CD14-positive monocyte (primary cell): ENCODE results near the gene IDS. TPM values are rescaled to one million over a fixed set of nuclear protein-coding genes. Genes with fewer than 3 reads are reported as not detected.
"Not testable (repeated sequence)": the region's sequence is repeated elsewhere in the genome, so short reads cannot be mapped to it uniquely, and the experiment has no call there.

Experiments used
- DNase-seq, 3 donors: peaks; one replicate each; pipeline ENCODE4 v3.0.0-alpha.2; 2011 to 2022
- H2AFZ ChIP-seq: 2 replicates; pipeline ENCODE4 v1.6.0; 2012; ENCODE audit warnings: mild to moderate bottlenecking, low read depth, low read length, inconsistent platforms; ENCODE audit not compliant: insufficient read depth, poor library complexity, severe bottlenecking
- H3K27ac ChIP-seq, 2 donors: 1 replicate in 1 of 2; 2 replicates in 1 of 2; pipeline ENCODE4 v1.5.1; 2012 to 2013; ENCODE audit warnings: low read length in 2 of 2, control low read depth in 1 of 2, inconsistent platforms in 1 of 2, low read depth in 1 of 2, mild to moderate bottlenecking in 1 of 2
- H3K27me3 ChIP-seq, 2 donors: one replicate each; pipeline versions ENCODE4 v1.6.0 to v1.6.1; 2011 to 2013; ENCODE audit warnings: low read length in 2 of 2; ENCODE audit not compliant: control insufficient read depth in 2 of 2, insufficient read depth in 2 of 2
- H3K36me3 ChIP-seq, 2 donors: replicated peaks in 1 of 2; 1 replicate in 1 of 2; 2 replicates in 1 of 2; pipeline versions ENCODE4 v1.5.1 to v1.6.1; 2012 to 2013; ENCODE audit warnings: low read length in 2 of 2, control low read depth in 1 of 2, inconsistent platforms in 1 of 2, mild to moderate bottlenecking in 1 of 2; ENCODE audit not compliant: insufficient read depth in 2 of 2, control insufficient read depth in 1 of 2
- H3K4me1 ChIP-seq, 2 donors: 1 replicate in 1 of 2; 2 replicates in 1 of 2; pipeline versions ENCODE4 v1.5.1 to v1.6.1; 2012 to 2013; ENCODE audit warnings: low read length in 2 of 2, control low read depth in 1 of 2, inconsistent platforms in 1 of 2, mild to moderate bottlenecking in 1 of 2, moderate library complexity in 1 of 2; ENCODE audit not compliant: insufficient read depth in 2 of 2, control insufficient read depth in 1 of 2
- H3K4me2 ChIP-seq: replicated peaks from 2 replicates; pipeline ENCODE3; 2012; ENCODE audit warnings: low read length, moderate library complexity, mild to moderate bottlenecking; ENCODE audit not compliant: poor library complexity, severe bottlenecking; ENCODE audit errors: extremely low read depth
- H3K4me3 ChIP-seq, 3 experiments: fragments of 200-600 bp in 1 of 3; sonication (generic) in 1 of 3; replicated peaks in 1 of 3; 1 replicate in 2 of 3; 2 replicates in 1 of 3; pipeline ENCODE4 v1.5.1; 2011 to 2013; ENCODE audit warnings: low read length in 3 of 3, mild to moderate bottlenecking in 3 of 3, control low read depth in 2 of 3, low read depth in 2 of 3, inconsistent platforms in 1 of 3, moderate library complexity in 1 of 3
- H3K79me2 ChIP-seq: 2 replicates; pipeline ENCODE4 v1.6.0; 2012; ENCODE audit warnings: mild to moderate bottlenecking, control low read depth, inconsistent platforms, low read length, moderate library complexity; ENCODE audit not compliant: insufficient read depth
- H3K9ac ChIP-seq: 2 replicates; pipeline ENCODE4 v1.6.0; 2017; ENCODE audit warnings: low read length, mild to moderate bottlenecking; ENCODE audit not compliant: insufficient read depth, poor library complexity, severe bottlenecking
- H3K9me3 ChIP-seq, 2 donors: replicated peaks in 1 of 2; 1 replicate in 1 of 2; 2 replicates in 1 of 2; pipeline versions ENCODE4 v1.5.1 to v1.6.1; 2012 to 2013; ENCODE audit warnings: low read length in 2 of 2, control low read depth in 1 of 2; ENCODE audit not compliant: control insufficient read depth in 1 of 2, insufficient read depth in 1 of 2
- H4K20me1 ChIP-seq: 2 replicates; pipeline ENCODE4 v1.6.0; 2012; ENCODE audit warnings: mild to moderate bottlenecking, low read length, control low read depth, moderate library complexity; ENCODE audit not compliant: insufficient read depth
- H3K27ac Mint-ChIP-seq, 7 donors: one replicate each; pipeline ENCODE4 v1.8.0; 2020; ENCODE audit warnings: mild to moderate bottlenecking in 7 of 7, mixed read lengths in 7 of 7, moderate library complexity in 6 of 7, inconsistent platforms in 2 of 7
- H3K27me3 Mint-ChIP-seq, 3 donors: one replicate each; pipeline ENCODE4 v1.8.0; 2021 to 2022; ENCODE audit warnings: low read depth in 3 of 3, mild to moderate bottlenecking in 3 of 3, mixed read lengths in 3 of 3, moderate library complexity in 3 of 3, inconsistent platforms in 1 of 3
- H3K36me3 Mint-ChIP-seq, 2 donors: one replicate each; pipeline ENCODE4 v1.8.0; 2020; ENCODE audit warnings: mixed read lengths in 2 of 2, inconsistent platforms in 1 of 2, mild to moderate bottlenecking in 1 of 2
- H3K4me1 Mint-ChIP-seq: one replicate; pipeline ENCODE4 v1.8.0; 2020; ENCODE audit warnings: mild to moderate bottlenecking, mixed read lengths
- H3K4me3 Mint-ChIP-seq, 2 donors: one replicate each; pipeline ENCODE4 v1.8.0; 2020; ENCODE audit warnings: mild to moderate bottlenecking in 2 of 2, mixed read lengths in 2 of 2, moderate library complexity in 1 of 2
- H3K9me3 Mint-ChIP-seq, 7 donors: one replicate each; pipeline ENCODE4 v1.8.0; 2020 to 2022; ENCODE audit warnings: mixed read lengths in 7 of 7, mild to moderate bottlenecking in 6 of 7, moderate library complexity in 6 of 7, inconsistent platforms in 2 of 7
- WGBS: methylation state at CpG from one replicate; pipeline ENCODE4 v1.1.5; 2013; ENCODE audit warnings: missing lambda C conversion rate; ENCODE audit not compliant: insufficient coverage; 5-methylcytosine and 5-hydroxymethylcytosine counted together
- intact Hi-C, 2 donors: fragments of 100-400 bp; cut with micrococcal nuclease; formaldehyde crosslinking; loops; one replicate each; pipeline versions ENCODE4 v1.15.0 to v1.15.1; 2023
- polyA plus RNA-seq, 3 donors: library from polyadenylated mRNA; depleted of rRNA in 1 of 3; unstranded in 2 of 3; stranded (reverse) in 1 of 3; fragments of 300-500 nt in 2 of 3; fragments of >200 nt in 1 of 3; fragmentation: Illumina TruSeq in 2 of 3; gene quantifications; 1 replicate in 2 of 3; 2 replicates in 1 of 3; pipeline ENCODE4 v1.2.3, GENCODE V29; 2012 to 2021
- TF ChIP-seq, protein P1 (sequence below): fragments of 200-600 bp; IDR thresholded peaks from one replicate; pipeline ENCODE4 v1.8.0; 2022; ENCODE audit warnings: antibody characterized with exemption, mild to moderate bottlenecking

IDS gene
- polyA plus RNA-seq, 3 donors = 79.5 to 113 (median 94.3) TPM

DNA sequence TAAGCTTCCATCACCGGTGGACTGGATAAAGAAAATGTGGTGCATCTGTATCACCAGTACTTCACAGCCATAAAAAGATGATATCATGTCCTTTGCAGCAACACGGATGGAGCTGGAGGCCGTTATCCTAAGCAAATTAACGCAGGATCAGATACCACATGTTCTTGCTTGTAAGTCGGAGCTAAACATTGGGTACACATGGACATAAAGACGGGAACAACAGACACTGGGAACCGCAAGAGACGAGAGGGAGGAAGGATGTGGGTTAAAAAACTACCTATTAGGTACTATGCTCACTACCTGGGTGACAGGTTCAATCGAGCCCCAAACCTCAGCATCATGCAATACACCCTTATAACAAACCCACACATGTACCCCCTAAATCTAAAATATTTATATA lies 16.3 kb upstream of the IDS start:
- Mint-ChIP-seq H3K4me3 (no peak overlapping the region), H3K9me3 (peaks cover 0 to 5% (median 1%) of the 10 kb centered on the region in 7 donors), H3K4me1 (peaks cover 14% of the 10 kb centered on the region), H3K27me3 (peaks cover 0 to 14% (median 12%) of the 10 kb centered on the region in 3 donors), H3K27ac (no peak overlapping the region), H3K36me3 (no peaks in the 10 kb centered on the region)
- Histone ChIP-seq H3K4me2 (no peak overlapping the region), H4K20me1 (no peaks in the 10 kb centered on the region), H3K9me3 (no peaks in the 10 kb centered on the region), H3K36me3 (no peaks in the 10 kb centered on the region), H3K9ac (no peak overlapping the region), H3K27ac (no peak overlapping the region), H2AFZ (no peak overlapping the region), H3K4me1 (peaks cover 13 to 14% of the 10 kb centered on the region in 2 donors), H3K79me2 (no peaks in the 10 kb centered on the region), H3K4me3 (no peak overlapping the region), H3K27me3 (peaks cover 0 to 2% of the 10 kb centered on the region in 2 donors)
- no CpG with 5 or more reads among the region's 9 CpGs for WGBS
- TF ChIP-seq, protein P1, sequence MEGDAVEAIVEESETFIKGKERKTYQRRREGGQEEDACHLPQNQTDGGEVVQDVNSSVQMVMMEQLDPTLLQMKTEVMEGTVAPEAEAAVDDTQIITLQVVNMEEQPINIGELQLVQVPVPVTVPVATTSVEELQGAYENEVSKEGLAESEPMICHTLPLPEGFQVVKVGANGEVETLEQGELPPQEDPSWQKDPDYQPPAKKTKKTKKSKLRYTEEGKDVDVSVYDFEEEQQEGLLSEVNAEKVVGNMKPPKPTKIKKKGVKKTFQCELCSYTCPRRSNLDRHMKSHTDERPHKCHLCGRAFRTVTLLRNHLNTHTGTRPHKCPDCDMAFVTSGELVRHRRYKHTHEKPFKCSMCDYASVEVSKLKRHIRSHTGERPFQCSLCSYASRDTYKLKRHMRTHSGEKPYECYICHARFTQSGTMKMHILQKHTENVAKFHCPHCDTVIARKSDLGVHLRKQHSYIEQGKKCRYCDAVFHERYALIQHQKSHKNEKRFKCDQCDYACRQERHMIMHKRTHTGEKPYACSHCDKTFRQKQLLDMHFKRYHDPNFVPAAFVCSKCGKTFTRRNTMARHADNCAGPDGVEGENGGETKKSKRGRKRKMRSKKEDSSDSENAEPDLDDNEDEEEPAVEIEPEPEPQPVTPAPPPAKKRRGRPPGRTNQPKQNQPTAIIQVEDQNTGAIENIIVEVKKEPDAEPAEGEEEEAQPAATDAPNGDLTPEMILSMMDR = no peak
- DNase-seq = no peak
- intact Hi-C loops = no loop called here

DNA sequence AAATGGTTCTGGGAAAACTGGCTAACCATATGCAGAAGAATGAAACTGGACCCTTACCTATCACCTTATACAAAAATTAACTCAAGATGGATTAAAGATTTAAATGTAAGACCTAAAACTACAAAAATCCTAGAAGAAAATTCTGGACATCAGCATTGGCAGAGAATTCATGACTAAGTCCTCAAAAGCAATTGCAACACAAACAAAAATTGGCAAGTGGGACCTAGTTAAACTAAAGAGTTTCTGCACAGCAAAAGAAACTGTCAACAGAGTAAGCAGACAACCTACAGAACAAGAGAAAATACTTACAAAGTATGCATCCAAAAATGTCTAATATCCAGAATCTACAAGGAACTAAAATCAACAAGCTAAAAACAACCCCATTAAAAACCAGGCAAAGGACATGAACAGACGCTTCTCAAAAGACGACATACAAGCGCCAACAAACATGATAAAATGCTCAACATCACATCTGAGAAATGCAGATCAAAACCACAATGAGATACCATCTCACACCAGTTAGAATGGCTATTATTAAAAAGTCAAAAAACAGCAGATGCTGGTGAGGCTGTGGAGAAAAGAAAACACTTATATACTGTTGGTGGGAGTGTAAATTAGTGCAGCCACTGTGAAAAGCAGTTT lies 15.7 kb upstream of the IDS start:
- H4K20me1 ChIP-seq, H3K36me3 Mint-ChIP-seq, intact Hi-C loops, DNase-seq, H3K9ac ChIP-seq, H3K27ac ChIP-seq, H3K79me2 ChIP-seq, H3K4me2 ChIP-seq, H3K27me3 ChIP-seq, H3K27ac Mint-ChIP-seq, H2AFZ ChIP-seq, H3K9me3 ChIP-seq, H3K4me3 ChIP-seq, H3K9me3 Mint-ChIP-seq, H3K36me3 ChIP-seq: not testable (repeated sequence)
- Mint-ChIP-seq H3K4me1 (peaks cover 16% of the 10 kb centered on the region), H3K4me3 (peak overlapping the region in 1 of 2 donors; percentile 46), H3K27me3 (peaks cover 0 to 14% (median 13%) of the 10 kb centered on the region in 3 donors)
- H3K4me1 ChIP-seq = peaks cover 14% of the 10 kb centered on the region in 2 donors
- no CpG with 5 or more reads among the region's 3 CpGs for WGBS
